ENCODE data around the gene CYBA.

Gene CYBA

GRCh38 chr16:88619859-88620815 lies 30.7 kb downstream of the CYBA start:
- in situ Hi-C loops (cut with HindIII; ENCODE audit: low pct_ligation_motif_present, low sequenced_read_pairs), result no loop called here
- H3K36me3 ChIP-seq (replicated peaks), result peaks cover 33% of the 10 kb centered on the region
- no peaks in the 10 kb centered on the region for H3K27me3 ChIP-seq (replicated peaks)
- no peak overlapping the region for H3K27ac ChIP-seq
- no peak overlapping the region for H3K4me3 ChIP-seq (ENCODE audit: low read depth, low read length)
- TF ChIP-seq CTCF (IDR thresholded peaks at IDR 0.05; ENCODE audit: low read depth, low read length, missing control alignments), result no peak
- DNase-seq, result no peak

GRCh38 chr16:88618956-88619667 lies 31.7 kb downstream of the CYBA start:
- H3K27me3 ChIP-seq (replicated peaks), result no peaks in the 10 kb centered on the region
- DNase-seq, result no peak
- no peak overlapping the region for H3K4me3 ChIP-seq (ENCODE audit: low read depth, low read length)
- in situ Hi-C loops (cut with HindIII; ENCODE audit: low pct_ligation_motif_present, low sequenced_read_pairs), result no loop called here
- H3K27ac ChIP-seq, result no peak overlapping the region
- TF ChIP-seq CTCF (IDR thresholded peaks at IDR 0.05; ENCODE audit: low read depth, low read length, missing control alignments), result no peak
- peaks cover 25% of the 10 kb centered on the region for H3K36me3 ChIP-seq (replicated peaks)

GRCh38 chr16:88618182-88618955 lies 32.5 kb downstream of the CYBA start:
- no peak for DNase-seq
- Histone ChIP-seq H3K27ac (no peak overlapping the region), H3K36me3 (replicated peaks) (peaks cover 18% of the 10 kb centered on the region), H3K27me3 (replicated peaks) (no peaks in the 10 kb centered on the region), H3K4me3 (ENCODE audit: low read depth, low read length) (no peak overlapping the region)
- no peak for TF ChIP-seq CTCF (IDR thresholded peaks at IDR 0.05; ENCODE audit: low read depth, low read length, missing control alignments)
- in situ Hi-C loops (cut with HindIII; ENCODE audit: low pct_ligation_motif_present, low sequenced_read_pairs), result no loop called here

- no peak for DNase-seq
- in situ Hi-C loops (cut with HindIII; ENCODE audit: low pct_ligation_motif_present, low sequenced_read_pairs), result no loop called here
- Histone ChIP-seq H3K27ac (no peak overlapping the region), H3K36me3 (replicated peaks) (peaks cover 12% of the 10 kb centered on the region), H3K27me3 (replicated peaks) (no peaks in the 10 kb centered on the region), H3K4me3 (ENCODE audit: low read depth, low read length) (no peak overlapping the region)
- TF ChIP-seq CTCF (IDR thresholded peaks at IDR 0.05; ENCODE audit: low read depth, low read length, missing control alignments), result no peak
These were observed 33.4 kb downstream of the CYBA start for GRCh38 chr16:88617268-88618031.

- Histone ChIP-seq H3K27me3 (replicated peaks) (no peaks in the 10 kb centered on the region), H3K27ac (no peak overlapping the region), H3K4me3 (ENCODE audit: low read depth, low read length) (no peak overlapping the region), H3K36me3 (replicated peaks) (peaks cover 6% of the 10 kb centered on the region)
- DNase-seq, result no peak
- in situ Hi-C loops (cut with HindIII; ENCODE audit: low pct_ligation_motif_present, low sequenced_read_pairs), result no loop called here
- no peak for TF ChIP-seq CTCF (IDR thresholded peaks at IDR 0.05; ENCODE audit: low read depth, low read length, missing control alignments)
These were observed 34.1 kb downstream of the CYBA start for GRCh38 chr16:88616736-88617135.

All from brain microvascular endothelial cell (primary cell).